CD4-positive, alpha-beta T cell (primary cell): ENCODE measurements around the gene S100A4. TPM values are rescaled to one million over a fixed set of nuclear protein-coding genes. Genes with fewer than 3 reads are reported as not detected.

ENCODE experiments used
- ATAC-seq: fragments of 200-7000 bp; cut with Tn5 transposase; one replicate; pipeline ENCODE4 v1.10.0; 2022; ENCODE audit warnings: mild to moderate bottlenecking; ENCODE audit not compliant: poor library complexity
- CTCF ChIA-PET: fragments of 350-600 bp; sonication (Branson Sonifier 250); formaldehyde crosslinking; loops from one replicate; lab custom pipeline; 2021; ENCODE audit warnings: antibody characterized with exemption, inconsistent platforms; lab: Charles Lee
- POLR2A ChIA-PET: fragments of 350-600 bp; sonication (Branson Sonifier 250); formaldehyde crosslinking; loops from one replicate; lab custom pipeline; 2021; ENCODE audit warnings: antibody characterized with exemption, inconsistent platforms; lab: Charles Lee
- DNase-seq, 14 experiments: peaks; one replicate each; pipeline ENCODE4 v3.0.0-alpha.2; 2013 to 2020; ENCODE audit warnings: mixed read lengths in 2 of 14
- H3K27ac ChIP-seq, 2 donors: one replicate each; pipeline versions ENCODE4 v1.5.1 to v1.7.0; 2013; ENCODE audit warnings: low read length in 2 of 2, low read depth in 1 of 2, mild to moderate bottlenecking in 1 of 2
- H3K27me3 ChIP-seq, 2 experiments: 1 replicate in 1 of 2; 2 replicates in 1 of 2; pipeline versions ENCODE4 v1.6.1 to v1.7.0; 2013; ENCODE audit warnings: low read length in 2 of 2, control low read depth in 1 of 2, mild to moderate bottlenecking in 1 of 2, moderate library complexity in 1 of 2; ENCODE audit not compliant: insufficient read depth in 2 of 2, control insufficient read depth in 1 of 2
- H3K36me3 ChIP-seq: one replicate; pipeline ENCODE4 v1.6.1; 2013; ENCODE audit warnings: low read length, control low read depth; ENCODE audit not compliant: insufficient read depth
- H3K4me1 ChIP-seq: one replicate; pipeline ENCODE4 v1.6.1; 2013; ENCODE audit warnings: low read length, control low read depth; ENCODE audit not compliant: insufficient read depth
- H3K4me3 ChIP-seq: one replicate; pipeline ENCODE4 v1.5.1; 2013; ENCODE audit warnings: mild to moderate bottlenecking, low read length, moderate library complexity
- H3K9me3 ChIP-seq, 2 experiments: 1 replicate in 1 of 2; 2 replicates in 1 of 2; pipeline versions ENCODE4 v1.6.1 to v1.7.0; 2013; ENCODE audit warnings: low read length in 2 of 2, mild to moderate bottlenecking in 2 of 2, control low read depth in 1 of 2, moderate library complexity in 1 of 2; ENCODE audit not compliant: control insufficient read depth in 1 of 2, insufficient read depth in 1 of 2
- H3K27ac Mint-ChIP-seq: one replicate; pipeline ENCODE4 v1.8.0; 2020; ENCODE audit warnings: mixed read lengths
- H3K27me3 Mint-ChIP-seq: one replicate; pipeline ENCODE4 v1.8.0; 2021; ENCODE audit warnings: mixed read lengths
- H3K36me3 Mint-ChIP-seq: one replicate; pipeline ENCODE4 v1.8.0; 2021; ENCODE audit warnings: low read depth, mixed read lengths
- H3K4me1 Mint-ChIP-seq: one replicate; pipeline ENCODE4 v1.8.0; 2021; ENCODE audit warnings: low read depth, mixed read lengths
- H3K4me3 Mint-ChIP-seq: one replicate; pipeline ENCODE4 v1.8.0; 2020; ENCODE audit warnings: mild to moderate bottlenecking, mixed read lengths
- H3K9me3 Mint-ChIP-seq: one replicate; pipeline ENCODE4 v1.8.0; 2020; ENCODE audit warnings: mixed read lengths
- CTCF ChIP-seq: fragments of 200-600 bp; IDR thresholded peaks from one replicate; pipeline ENCODE4 v1.8.0; 2022; ENCODE audit warnings: antibody characterized with exemption, mild to moderate bottlenecking
- intact Hi-C, 2 experiments: fragments of 100-400 bp; cut with DNase I in 1 of 2; cut with micrococcal nuclease in 1 of 2; formaldehyde crosslinking; loops; one replicate each; pipeline versions ENCODE4 v1.15.1 to v1.9.0; 2023 to 2025; cut with DNase I, micrococcal nuclease
- total RNA-seq, 174 experiments: library from RNA in 2 of 174; stranded (reverse) in 2 of 174; gene quantifications; one replicate each; pipeline ENCODE4 v1.2.3 and lab custom pipeline; 2021 to 2026

Gene S100A4
- total RNA-seq, 2 experiments from 2014 or later = 297 to 299 TPM

GRCh38 chr1:153535242-153536011, 10.2 kb downstream of the S100A4 start, which contains the start of gene S100A6:
TSS of gene S100A6 (minus strand) at chr1:153535991. CDS start at chr1:153535339, 652 bp downstream.
- Histone ChIP-seq H3K27ac (peak within 1 kb of the TSS; percentile 87 to 95), H3K9me3 (no peaks in the 10 kb centered on the region), H3K36me3 (peaks cover 11% of the 10 kb centered on the region), H3K27me3 (no peaks in the 10 kb centered on the region), H3K4me1 (peaks cover 77% of the 10 kb centered on the region), H3K4me3 (peak within 1 kb of the TSS; percentile 79)
- DNase-seq (peak in 12 of 14 experiments; percentile 28 to 74 (median 47)), ATAC-seq (peak; percentile 53)
- ChIA-PET POLR2A (interaction anchor here (0.7 to 6.4 kb wide), 18 partner anchors 9 to 685 kb away, joined by 3 to 246 read pairs (median 4); partner anchors contain the start of genes CHTOP, ILF2, JTB and RPS27), CTCF (interaction anchor here (0.5 to 6.0 kb wide), 4 partner anchors 8 to 123 kb away, joined by 3 to 69 read pairs (median 30); partner anchors contain the start of genes S100A4, S100A5 and SNAPIN)
- Mint-ChIP-seq H3K27ac (peak within 1 kb of the TSS; percentile 99), H3K27me3 (no peaks in the 10 kb centered on the region), H3K9me3 (no peaks in the 10 kb centered on the region), H3K4me3 (peak within 1 kb of the TSS; percentile 97), H3K4me1 (peaks cover 86% of the 10 kb centered on the region), H3K36me3 (peaks cover 25% of the 10 kb centered on the region)
- intact Hi-C loops = loop anchor here (1.0 to 5.0 kb wide), 2 partner anchors 10 to 137 kb away; partner anchors contain the start of genes S100A4 (in 2 of the 2) and ILF2 (in 1 of the 2)
- no peak for TF ChIP-seq CTCF

GRCh38 chr1:153534925-153535241, 10.7 kb downstream of the S100A4 start:
- no peak for TF ChIP-seq CTCF
- Mint-ChIP-seq H3K9me3 (no peaks in the 10 kb centered on the region), H3K36me3 (peaks cover 25% of the 10 kb centered on the region), H3K27me3 (no peaks in the 10 kb centered on the region), H3K4me3 (peak overlapping the region; percentile 97), H3K4me1 (peaks cover 81% of the 10 kb centered on the region), H3K27ac (peak overlapping the region; percentile 99)
- no peak for ATAC-seq
- ChIA-PET POLR2A (interaction anchor here (0.9 to 6.4 kb wide), 14 partner anchors 10 to 456 kb away, joined by 3 to 246 read pairs (median 4); partner anchors contain the start of genes CHTOP, ILF2, RPS27 and S100A2), CTCF (interaction anchor here (1.2 to 6.0 kb wide), 3 partner anchors 9 to 34 kb away, joined by 5 to 69 read pairs (median 55); partner anchors contain the start of genes S100A4 and S100A5)
- H3K9me3 ChIP-seq = no peaks in the 10 kb centered on the region
- intact Hi-C loops = loop anchor here (1.0 to 5.0 kb wide), 2 partner anchors 10 to 137 kb away; partner anchors contain the start of genes ILF2 (in 2 of the 2) and S100A4 (in 1 of the 2)
- H3K27me3 ChIP-seq = no peaks in the 10 kb centered on the region
- peak overlapping the region; percentile 87 to 95 for H3K27ac ChIP-seq
- H3K4me3 ChIP-seq = peak overlapping the region; percentile 79
- peaks cover 11% of the 10 kb centered on the region for H3K36me3 ChIP-seq
- H3K4me1 ChIP-seq = peaks cover 72% of the 10 kb centered on the region
- DNase-seq = no peak

GRCh38 chr1:153534226-153534924, 11.2 kb downstream of the S100A4 start:
- ChIA-PET CTCF (interaction anchor here (4.7 to 6.0 kb wide), 2 partner anchors 9 to 35 kb away, joined by 55 to 69 read pairs; partner anchors contain the start of genes S100A4 and S100A5), POLR2A (interaction anchor here (1.2 to 6.4 kb wide), 11 partner anchors 10 to 456 kb away, joined by 3 to 246 read pairs (median 8); partner anchors contain the start of genes CHTOP, ILF2, RPS27 and S100A2)
- H3K27ac ChIP-seq = peak overlapping the region; percentile 87 to 95
- H3K9me3 ChIP-seq = no peaks in the 10 kb centered on the region
- TF ChIP-seq CTCF = no peak
- no peaks in the 10 kb centered on the region for H3K27me3 Mint-ChIP-seq
- peaks cover 75% of the 10 kb centered on the region for H3K4me1 Mint-ChIP-seq
- H3K27ac Mint-ChIP-seq = peak overlapping the region; percentile 99
- H3K9me3 Mint-ChIP-seq = no peaks in the 10 kb centered on the region
- ATAC-seq (no peak), DNase-seq (no peak)
- H3K4me1 ChIP-seq = peaks cover 67% of the 10 kb centered on the region
- H3K27me3 ChIP-seq = no peaks in the 10 kb centered on the region
- H3K36me3 Mint-ChIP-seq = peaks cover 25% of the 10 kb centered on the region
- peak overlapping the region; percentile 79 for H3K4me3 ChIP-seq
- H3K36me3 ChIP-seq = peaks cover 11% of the 10 kb centered on the region
- intact Hi-C loops = loop anchor here in 1 of 2 experiments (5.0 kb wide), 1 partner anchor 138 kb away; the partner anchor contains the start of gene ILF2
- H3K4me3 Mint-ChIP-seq = peak overlapping the region; percentile 97
